Measurements from ENCODE around the gene RTL9.

The RTL9 gene

DNA sequence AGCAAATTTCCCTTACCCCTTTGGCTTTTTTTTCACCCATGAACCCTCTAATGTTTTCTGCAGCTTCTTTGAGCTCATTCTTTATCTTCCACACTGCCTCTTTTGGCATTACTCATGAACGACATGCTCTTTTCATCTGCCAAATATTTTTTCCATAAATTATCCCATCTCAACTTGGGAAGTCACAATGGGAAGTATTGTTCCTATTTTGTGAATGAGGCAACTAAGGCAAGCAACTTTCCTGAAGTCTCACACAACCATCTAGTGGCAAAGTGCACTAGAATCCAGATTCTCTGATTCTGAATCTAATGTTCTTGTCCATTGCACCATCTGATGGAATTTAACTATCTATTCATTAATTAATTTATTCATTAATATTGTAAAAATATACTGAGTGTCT lies 625 bp downstream of the RTL9 start:
- TF ChIP-seq, protein P1, sequence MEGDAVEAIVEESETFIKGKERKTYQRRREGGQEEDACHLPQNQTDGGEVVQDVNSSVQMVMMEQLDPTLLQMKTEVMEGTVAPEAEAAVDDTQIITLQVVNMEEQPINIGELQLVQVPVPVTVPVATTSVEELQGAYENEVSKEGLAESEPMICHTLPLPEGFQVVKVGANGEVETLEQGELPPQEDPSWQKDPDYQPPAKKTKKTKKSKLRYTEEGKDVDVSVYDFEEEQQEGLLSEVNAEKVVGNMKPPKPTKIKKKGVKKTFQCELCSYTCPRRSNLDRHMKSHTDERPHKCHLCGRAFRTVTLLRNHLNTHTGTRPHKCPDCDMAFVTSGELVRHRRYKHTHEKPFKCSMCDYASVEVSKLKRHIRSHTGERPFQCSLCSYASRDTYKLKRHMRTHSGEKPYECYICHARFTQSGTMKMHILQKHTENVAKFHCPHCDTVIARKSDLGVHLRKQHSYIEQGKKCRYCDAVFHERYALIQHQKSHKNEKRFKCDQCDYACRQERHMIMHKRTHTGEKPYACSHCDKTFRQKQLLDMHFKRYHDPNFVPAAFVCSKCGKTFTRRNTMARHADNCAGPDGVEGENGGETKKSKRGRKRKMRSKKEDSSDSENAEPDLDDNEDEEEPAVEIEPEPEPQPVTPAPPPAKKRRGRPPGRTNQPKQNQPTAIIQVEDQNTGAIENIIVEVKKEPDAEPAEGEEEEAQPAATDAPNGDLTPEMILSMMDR (IDR thresholded peaks at IDR 0.05; ENCODE audit: extremely low read depth, missing control alignments): no peak
- DNase-seq (ENCODE audit: low spot score): no peak

DNA sequence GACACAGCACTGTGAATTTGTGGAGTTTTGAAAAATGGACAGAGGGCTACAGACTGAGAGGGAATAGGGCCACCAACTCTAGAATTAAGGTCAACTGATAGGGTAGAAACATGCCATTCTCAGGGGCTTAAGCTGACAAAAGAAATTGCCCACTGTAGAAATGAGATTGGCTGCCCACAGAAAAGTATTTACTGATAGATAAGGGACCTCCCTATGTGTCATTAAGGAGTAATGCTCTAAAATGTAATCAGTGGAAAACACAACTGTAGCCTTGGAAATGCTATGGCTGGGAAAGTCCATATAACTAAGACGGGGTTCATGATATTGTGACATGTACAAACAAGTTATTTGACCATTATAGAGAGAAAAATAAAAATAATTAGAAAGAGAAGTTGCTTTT lies 4.6 kb downstream of the RTL9 start:
- TF ChIP-seq, protein P1 (IDR thresholded peaks at IDR 0.05; ENCODE audit: extremely low read depth, missing control alignments): no peak
- DNase-seq (ENCODE audit: low spot score): no peak

DNA sequence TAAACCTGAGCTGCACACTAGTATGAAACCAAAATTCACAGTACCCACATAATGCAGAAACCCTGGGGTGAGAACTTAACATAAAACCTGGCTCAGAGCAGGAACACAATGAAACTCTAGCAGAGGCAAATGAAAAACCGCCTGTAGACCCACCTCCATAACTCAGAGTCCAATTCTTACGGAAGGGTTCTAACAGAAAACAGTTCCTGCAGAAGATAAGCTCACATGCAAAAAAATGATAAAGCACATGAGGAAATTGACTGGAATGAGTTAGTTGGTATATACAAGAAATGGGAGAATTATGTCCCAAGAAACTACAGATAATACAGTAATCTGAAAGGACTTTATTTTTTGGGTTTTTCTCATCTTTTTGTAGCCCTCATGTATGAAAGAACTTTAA lies 14.7 kb downstream of the RTL9 start:
- DNase-seq (ENCODE audit: low spot score): no peak
- TF ChIP-seq, protein P1 (IDR thresholded peaks at IDR 0.05; ENCODE audit: extremely low read depth, missing control alignments): no peak

DNA sequence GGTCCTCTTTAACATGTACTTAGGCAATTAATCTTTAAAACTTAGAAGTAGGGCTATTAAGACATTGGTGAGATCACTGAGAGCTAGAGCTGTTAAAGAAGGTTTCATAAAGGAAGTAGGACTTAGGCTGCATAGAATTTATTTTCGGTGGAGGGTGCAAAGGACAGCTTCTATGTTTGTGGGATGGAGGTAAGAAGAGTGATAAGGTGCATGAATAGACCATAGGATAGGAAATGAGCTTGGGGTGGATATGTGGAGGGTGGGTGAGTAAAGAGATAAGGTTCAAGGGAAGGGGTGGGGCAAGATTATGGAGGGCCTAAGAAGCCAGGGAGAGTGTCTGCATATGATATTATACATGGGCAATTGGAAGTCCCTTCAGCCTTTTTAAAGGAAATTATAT lies 15.9 kb downstream of the RTL9 start:
- DNase-seq (ENCODE audit: low spot score): no peak
- TF ChIP-seq, protein P1 (IDR thresholded peaks at IDR 0.05; ENCODE audit: extremely low read depth, missing control alignments): no peak

DNA sequence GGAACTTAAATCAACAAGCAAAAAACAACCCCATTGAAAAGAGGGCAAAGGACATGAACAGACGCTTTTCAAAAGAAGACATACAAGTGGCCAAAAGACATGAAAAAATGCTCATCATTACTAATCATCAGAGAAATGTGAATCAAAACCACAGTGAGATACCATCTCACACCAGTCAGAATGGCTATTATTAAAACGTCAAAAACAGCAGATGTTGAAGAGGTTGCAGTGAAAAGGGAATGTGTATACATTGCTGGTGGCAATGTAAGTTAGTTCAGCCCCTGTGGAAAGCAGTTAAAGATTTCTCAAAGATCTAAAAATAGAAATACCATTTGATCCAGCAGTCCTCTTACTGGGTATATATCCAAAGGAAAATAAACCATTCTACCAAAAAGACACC lies 22.6 kb downstream of the RTL9 start:
- TF ChIP-seq, protein P1 (IDR thresholded peaks at IDR 0.05; ENCODE audit: extremely low read depth, missing control alignments): no peak
- no peak for DNase-seq (ENCODE audit: low spot score)

DNA sequence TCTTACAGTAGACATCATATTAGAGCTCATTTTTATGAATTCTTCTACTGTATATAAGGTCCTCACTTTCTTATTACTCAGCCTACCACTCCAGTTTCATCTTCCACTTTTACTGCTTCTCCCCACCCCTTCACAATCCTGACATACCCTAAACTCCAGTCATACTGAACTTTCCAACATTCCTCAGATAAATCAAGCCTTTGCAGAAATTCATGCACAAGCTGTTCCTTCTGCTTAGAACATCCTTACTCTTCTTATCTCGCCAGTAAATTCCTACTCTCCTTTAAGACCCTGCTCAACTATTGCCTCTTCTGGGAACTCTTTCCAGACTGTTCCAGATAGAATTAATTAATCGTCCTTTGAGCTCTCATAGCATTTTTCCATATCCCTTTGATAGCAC lies 24.8 kb downstream of the RTL9 start:
- DNase-seq (ENCODE audit: low spot score): no peak
- TF ChIP-seq, protein P1 (IDR thresholded peaks at IDR 0.05; ENCODE audit: extremely low read depth, missing control alignments): no peak

DNA sequence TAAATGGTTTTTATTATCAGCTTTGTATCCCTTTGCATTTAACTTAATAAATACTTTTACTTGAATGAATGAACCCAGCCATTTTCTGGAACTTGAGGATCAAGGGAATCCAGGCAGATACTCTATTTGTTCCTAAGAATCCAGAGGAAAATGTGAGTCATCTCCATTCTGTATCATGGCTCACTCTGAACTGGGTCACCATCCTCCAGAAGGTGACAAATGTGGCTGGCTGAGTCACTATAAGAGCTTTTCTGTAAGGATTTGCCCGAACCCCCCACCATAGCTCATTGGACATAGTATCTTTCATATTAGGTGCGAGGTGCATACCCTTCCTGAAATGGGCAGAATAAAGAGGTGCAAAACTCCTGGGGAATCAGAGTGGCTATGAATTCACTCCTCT lies 25.8 kb downstream of the RTL9 start:
- no peak for DNase-seq (ENCODE audit: low spot score)
- TF ChIP-seq, protein P1 (IDR thresholded peaks at IDR 0.05; ENCODE audit: extremely low read depth, missing control alignments): no peak
